ENCODE data around the gene SYT3. TPM values are rescaled to one million over a fixed set of nuclear protein-coding genes. Genes with fewer than 3 reads are reported as not detected.

Gene SYT3
- total and polyA plus RNA-seq, 7 donors: 0.07 to 0.26 (median 0.12) TPM; not detected in 4

DNA sequence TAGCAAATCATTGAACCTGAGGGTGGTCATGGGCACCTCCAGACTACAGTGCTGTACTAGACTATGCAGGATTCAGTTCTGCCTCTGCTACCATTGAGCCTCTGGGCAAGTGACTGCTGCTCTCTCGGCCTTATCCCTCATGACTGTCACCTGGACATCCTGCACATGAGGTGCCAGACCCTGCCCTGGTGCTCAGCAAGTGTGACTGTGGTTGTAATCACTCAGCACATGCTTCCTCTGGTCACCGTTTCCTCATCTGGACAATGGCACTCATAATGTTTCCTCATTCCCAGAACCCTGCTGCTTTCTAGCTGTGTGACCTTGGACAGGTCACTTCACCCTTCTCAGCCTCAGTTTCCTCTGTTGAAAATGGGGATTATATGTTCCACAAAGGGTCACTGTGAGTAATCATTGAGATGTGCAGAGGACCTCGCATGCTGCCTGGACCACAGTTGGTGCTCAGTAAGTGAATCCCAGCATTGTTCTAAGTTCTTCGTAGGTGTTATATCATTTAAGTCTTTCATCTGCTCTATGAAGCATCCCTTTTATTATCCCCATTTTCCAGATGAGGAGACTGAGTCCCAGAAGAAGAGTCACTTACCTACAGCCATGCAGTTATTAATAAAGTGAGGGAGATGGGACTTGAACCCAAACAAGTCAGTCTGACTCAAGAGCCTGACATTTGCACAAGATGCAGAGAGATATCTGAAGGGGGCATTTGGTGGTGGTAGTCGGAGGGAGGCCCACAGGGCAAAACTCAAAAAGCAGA is 3.2 kb downstream of the SYT3 start:
- 69 to 77% (median 73%) methylated on average over 5 of the region's 5 CpGs for WGBS, 3 donors
- no peaks in the 10 kb centered on the region for H3K4me1 ChIP-seq
- ATAC-seq (no peak), DNase-seq (no peak)
- intact Hi-C loops (cut with DNase I): no loop called here
- TF ChIP-seq, protein P1, sequence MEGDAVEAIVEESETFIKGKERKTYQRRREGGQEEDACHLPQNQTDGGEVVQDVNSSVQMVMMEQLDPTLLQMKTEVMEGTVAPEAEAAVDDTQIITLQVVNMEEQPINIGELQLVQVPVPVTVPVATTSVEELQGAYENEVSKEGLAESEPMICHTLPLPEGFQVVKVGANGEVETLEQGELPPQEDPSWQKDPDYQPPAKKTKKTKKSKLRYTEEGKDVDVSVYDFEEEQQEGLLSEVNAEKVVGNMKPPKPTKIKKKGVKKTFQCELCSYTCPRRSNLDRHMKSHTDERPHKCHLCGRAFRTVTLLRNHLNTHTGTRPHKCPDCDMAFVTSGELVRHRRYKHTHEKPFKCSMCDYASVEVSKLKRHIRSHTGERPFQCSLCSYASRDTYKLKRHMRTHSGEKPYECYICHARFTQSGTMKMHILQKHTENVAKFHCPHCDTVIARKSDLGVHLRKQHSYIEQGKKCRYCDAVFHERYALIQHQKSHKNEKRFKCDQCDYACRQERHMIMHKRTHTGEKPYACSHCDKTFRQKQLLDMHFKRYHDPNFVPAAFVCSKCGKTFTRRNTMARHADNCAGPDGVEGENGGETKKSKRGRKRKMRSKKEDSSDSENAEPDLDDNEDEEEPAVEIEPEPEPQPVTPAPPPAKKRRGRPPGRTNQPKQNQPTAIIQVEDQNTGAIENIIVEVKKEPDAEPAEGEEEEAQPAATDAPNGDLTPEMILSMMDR (IDR thresholded peaks at IDR 0.05): no peak
- no peaks in the 10 kb centered on the region for H3K9me3 ChIP-seq
- no peak overlapping the region for H3K27ac ChIP-seq
- H3K27me3 ChIP-seq (ENCODE audit: insufficient read depth in 3 of 3, low read length in 2 of 3): peaks cover 0 to 44% (median 29%) of the 10 kb centered on the region in 3 donors
- H3K36me3 ChIP-seq (ENCODE audit: insufficient read depth in 1 of 2, low read depth in 1 of 2): no peaks in the 10 kb centered on the region
- no peak overlapping the region for H3K4me3 ChIP-seq

DNA sequence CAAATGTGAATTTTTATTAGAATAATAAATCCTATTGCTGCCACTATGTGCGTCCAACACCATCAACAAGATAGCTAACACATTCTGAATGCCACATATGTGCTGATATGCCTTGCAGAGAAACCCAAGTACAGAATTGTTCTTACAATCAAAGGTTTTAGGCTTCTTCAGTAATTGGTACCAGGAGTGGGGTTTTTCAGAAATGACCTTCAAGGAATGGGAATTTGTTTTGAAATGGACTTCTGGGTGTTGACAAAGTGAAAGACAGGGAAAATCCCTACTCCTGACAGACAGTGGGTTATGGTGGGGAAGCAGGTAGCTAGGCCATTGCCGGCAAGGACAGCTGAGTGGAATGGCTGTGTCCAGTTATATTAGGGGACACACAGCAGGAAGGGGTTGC is 5.7 kb downstream of the SYT3 start:
- Histone ChIP-seq H3K4me3 (no peak overlapping the region), H3K27ac (no peak overlapping the region), H3K36me3 (ENCODE audit: insufficient read depth in 1 of 2, low read depth in 1 of 2) (no peaks in the 10 kb centered on the region), H3K9me3 (no peaks in the 10 kb centered on the region), H3K27me3 (ENCODE audit: insufficient read depth in 3 of 3, low read length in 2 of 3) (peaks cover 0 to 28% (median 22%) of the 10 kb centered on the region in 3 donors), H3K4me1 (no peaks in the 10 kb centered on the region)
- intact Hi-C loops (cut with DNase I): no loop called here
- TF ChIP-seq, protein P1 (IDR thresholded peaks at IDR 0.05): no peak
- ATAC-seq (no peak), DNase-seq (no peak)
- 94 to 97% (median 96%) methylated on average over 2 of the region's 2 CpGs for WGBS, 3 donors

DNA sequence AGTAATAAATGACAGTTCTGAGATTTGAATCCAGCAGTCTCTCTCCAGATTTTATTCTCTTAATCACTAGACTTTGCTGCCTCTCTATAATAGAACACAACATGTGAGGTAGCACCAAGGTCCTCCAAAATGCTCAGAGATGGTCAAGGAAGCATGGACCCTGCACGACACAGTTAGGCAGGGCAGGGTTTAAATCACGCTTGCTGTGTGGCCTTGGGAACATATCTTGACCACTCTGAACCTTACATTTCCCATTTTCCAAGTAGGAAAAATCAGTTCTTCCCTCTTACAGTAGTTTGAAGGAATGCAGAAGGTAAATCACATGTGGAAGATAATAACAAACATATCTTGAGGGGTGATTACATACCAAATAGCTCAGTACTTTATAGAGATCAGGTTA is 6.3 kb downstream of the SYT3 start:
- intact Hi-C loops (cut with DNase I): no loop called here
- TF ChIP-seq, protein P1 (IDR thresholded peaks at IDR 0.05): no peak
- Histone ChIP-seq H3K9me3 (no peaks in the 10 kb centered on the region), H3K27me3 (ENCODE audit: insufficient read depth in 3 of 3, low read length in 2 of 3) (peaks cover 0 to 23% (median 20%) of the 10 kb centered on the region in 3 donors), H3K27ac (no peak overlapping the region), H3K4me1 (no peaks in the 10 kb centered on the region), H3K36me3 (ENCODE audit: insufficient read depth in 1 of 2, low read depth in 1 of 2) (no peaks in the 10 kb centered on the region), H3K4me3 (no peak overlapping the region)
- ATAC-seq: no peak
- 72 to 78% (median 76%) methylated on average over 2 of the region's 2 CpGs for WGBS, 3 donors
- no peak for DNase-seq

DNA sequence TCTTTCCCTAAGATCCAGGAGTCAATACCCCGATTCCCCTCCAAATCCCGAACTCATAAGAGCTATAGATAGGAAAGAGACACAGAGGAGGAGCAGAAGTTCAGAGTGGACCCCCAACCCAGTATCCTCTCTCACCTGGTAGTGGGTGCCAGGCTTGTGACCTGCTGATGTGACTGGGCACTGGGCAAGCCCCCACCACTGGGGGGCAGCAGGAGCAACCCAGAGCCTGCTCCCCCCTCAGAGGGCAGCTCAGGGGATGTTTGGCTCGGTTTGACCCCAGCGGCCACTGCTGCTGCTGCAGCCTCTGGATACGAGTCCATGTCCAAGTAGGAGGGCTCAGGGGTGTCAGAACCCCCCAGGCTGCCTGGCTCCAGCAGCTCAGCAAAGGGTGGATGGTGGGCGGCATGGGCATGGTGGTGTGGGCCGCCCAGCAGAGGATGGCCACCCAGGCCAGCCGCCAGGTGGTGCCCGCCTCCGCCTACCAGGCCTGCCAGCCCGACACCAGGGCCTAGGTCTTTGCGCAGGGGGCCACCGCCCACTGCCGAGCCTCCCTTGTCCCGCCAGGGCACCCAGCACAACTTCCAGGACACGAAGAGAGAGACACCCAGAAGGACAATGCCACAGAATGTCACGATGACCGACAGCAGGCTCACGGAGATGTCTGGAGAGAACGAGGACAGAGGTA is 7.4 kb downstream of the SYT3 start:
- Histone ChIP-seq H3K27me3 (ENCODE audit: insufficient read depth in 3 of 3, low read length in 2 of 3) (peaks cover 0 to 13% (median 12%) of the 10 kb centered on the region in 3 donors), H3K4me3 (no peak overlapping the region), H3K9me3 (no peaks in the 10 kb centered on the region), H3K36me3 (ENCODE audit: insufficient read depth in 1 of 2, low read depth in 1 of 2) (no peaks in the 10 kb centered on the region), H3K27ac (no peak overlapping the region), H3K4me1 (no peaks in the 10 kb centered on the region)
- TF ChIP-seq, protein P1 (IDR thresholded peaks at IDR 0.05): no peak
- intact Hi-C loops (cut with DNase I): no loop called here
- WGBS, 3 donors: 63 to 70% (median 70%) methylated on average over 19 to 20 of the region's 20 CpGs
- DNase-seq (no peak), ATAC-seq (no peak)
